CD14-positive monocyte (primary cell): Measurements from ENCODE around the gene KCNJ13. TPM values are rescaled to one million over a fixed set of nuclear protein-coding genes. Genes with fewer than 3 reads are reported as not detected.

Experiments
- DNase-seq, 3 donors: peaks; one replicate each; pipeline ENCODE4 v3.0.0-alpha.2; 2011 to 2022
- H2AFZ ChIP-seq: 2 replicates; pipeline ENCODE4 v1.6.0; 2012; ENCODE audit warnings: mild to moderate bottlenecking, low read depth, low read length, inconsistent platforms; ENCODE audit not compliant: insufficient read depth, poor library complexity, severe bottlenecking
- H3K27ac ChIP-seq, 2 donors: 1 replicate in 1 of 2; 2 replicates in 1 of 2; pipeline ENCODE4 v1.5.1; 2012 to 2013; ENCODE audit warnings: low read length in 2 of 2, control low read depth in 1 of 2, inconsistent platforms in 1 of 2, low read depth in 1 of 2, mild to moderate bottlenecking in 1 of 2
- H3K27me3 ChIP-seq, 2 donors: one replicate each; pipeline versions ENCODE4 v1.6.0 to v1.6.1; 2011 to 2013; ENCODE audit warnings: low read length in 2 of 2; ENCODE audit not compliant: control insufficient read depth in 2 of 2, insufficient read depth in 2 of 2
- H3K36me3 ChIP-seq, 2 donors: replicated peaks in 1 of 2; 1 replicate in 1 of 2; 2 replicates in 1 of 2; pipeline versions ENCODE4 v1.5.1 to v1.6.1; 2012 to 2013; ENCODE audit warnings: low read length in 2 of 2, control low read depth in 1 of 2, inconsistent platforms in 1 of 2, mild to moderate bottlenecking in 1 of 2; ENCODE audit not compliant: insufficient read depth in 2 of 2, control insufficient read depth in 1 of 2
- H3K4me1 ChIP-seq, 2 donors: 1 replicate in 1 of 2; 2 replicates in 1 of 2; pipeline versions ENCODE4 v1.5.1 to v1.6.1; 2012 to 2013; ENCODE audit warnings: low read length in 2 of 2, control low read depth in 1 of 2, inconsistent platforms in 1 of 2, mild to moderate bottlenecking in 1 of 2, moderate library complexity in 1 of 2; ENCODE audit not compliant: insufficient read depth in 2 of 2, control insufficient read depth in 1 of 2
- H3K4me2 ChIP-seq: replicated peaks from 2 replicates; pipeline ENCODE3; 2012; ENCODE audit warnings: low read length, moderate library complexity, mild to moderate bottlenecking; ENCODE audit not compliant: poor library complexity, severe bottlenecking; ENCODE audit errors: extremely low read depth
- H3K4me3 ChIP-seq, 3 experiments: fragments of 200-600 bp in 1 of 3; sonication (generic) in 1 of 3; replicated peaks in 1 of 3; 1 replicate in 2 of 3; 2 replicates in 1 of 3; pipeline ENCODE4 v1.5.1; 2011 to 2013; ENCODE audit warnings: low read length in 3 of 3, mild to moderate bottlenecking in 3 of 3, control low read depth in 2 of 3, low read depth in 2 of 3, inconsistent platforms in 1 of 3, moderate library complexity in 1 of 3
- H3K79me2 ChIP-seq: 2 replicates; pipeline ENCODE4 v1.6.0; 2012; ENCODE audit warnings: mild to moderate bottlenecking, control low read depth, inconsistent platforms, low read length, moderate library complexity; ENCODE audit not compliant: insufficient read depth
- H3K9ac ChIP-seq: 2 replicates; pipeline ENCODE4 v1.6.0; 2017; ENCODE audit warnings: low read length, mild to moderate bottlenecking; ENCODE audit not compliant: insufficient read depth, poor library complexity, severe bottlenecking
- H3K9me3 ChIP-seq, 2 donors: replicated peaks in 1 of 2; 1 replicate in 1 of 2; 2 replicates in 1 of 2; pipeline versions ENCODE4 v1.5.1 to v1.6.1; 2012 to 2013; ENCODE audit warnings: low read length in 2 of 2, control low read depth in 1 of 2; ENCODE audit not compliant: control insufficient read depth in 1 of 2, insufficient read depth in 1 of 2
- H4K20me1 ChIP-seq: 2 replicates; pipeline ENCODE4 v1.6.0; 2012; ENCODE audit warnings: mild to moderate bottlenecking, low read length, control low read depth, moderate library complexity; ENCODE audit not compliant: insufficient read depth
- H3K27ac Mint-ChIP-seq, 7 donors: one replicate each; pipeline ENCODE4 v1.8.0; 2020; ENCODE audit warnings: mild to moderate bottlenecking in 7 of 7, mixed read lengths in 7 of 7, moderate library complexity in 6 of 7, inconsistent platforms in 2 of 7
- H3K27me3 Mint-ChIP-seq, 3 donors: one replicate each; pipeline ENCODE4 v1.8.0; 2021 to 2022; ENCODE audit warnings: low read depth in 3 of 3, mild to moderate bottlenecking in 3 of 3, mixed read lengths in 3 of 3, moderate library complexity in 3 of 3, inconsistent platforms in 1 of 3
- H3K36me3 Mint-ChIP-seq, 2 donors: one replicate each; pipeline ENCODE4 v1.8.0; 2020; ENCODE audit warnings: mixed read lengths in 2 of 2, inconsistent platforms in 1 of 2, mild to moderate bottlenecking in 1 of 2
- H3K4me1 Mint-ChIP-seq: one replicate; pipeline ENCODE4 v1.8.0; 2020; ENCODE audit warnings: mild to moderate bottlenecking, mixed read lengths
- H3K4me3 Mint-ChIP-seq, 2 donors: one replicate each; pipeline ENCODE4 v1.8.0; 2020; ENCODE audit warnings: mild to moderate bottlenecking in 2 of 2, mixed read lengths in 2 of 2, moderate library complexity in 1 of 2
- H3K9me3 Mint-ChIP-seq, 7 donors: one replicate each; pipeline ENCODE4 v1.8.0; 2020 to 2022; ENCODE audit warnings: mixed read lengths in 7 of 7, mild to moderate bottlenecking in 6 of 7, moderate library complexity in 6 of 7, inconsistent platforms in 2 of 7
- WGBS: methylation state at CpG from one replicate; pipeline ENCODE4 v1.1.5; 2013; ENCODE audit warnings: missing lambda C conversion rate; ENCODE audit not compliant: insufficient coverage; 5-methylcytosine and 5-hydroxymethylcytosine counted together
- intact Hi-C, 2 donors: fragments of 100-400 bp; cut with micrococcal nuclease; formaldehyde crosslinking; loops; one replicate each; pipeline versions ENCODE4 v1.15.0 to v1.15.1; 2023
- polyA plus RNA-seq, 3 donors: library from polyadenylated mRNA; depleted of rRNA in 1 of 3; unstranded in 2 of 3; stranded (reverse) in 1 of 3; fragments of 300-500 nt in 2 of 3; fragments of >200 nt in 1 of 3; fragmentation: Illumina TruSeq in 2 of 3; gene quantifications; 1 replicate in 2 of 3; 2 replicates in 1 of 3; pipeline ENCODE4 v1.2.3, GENCODE V29; 2012 to 2021
- TF ChIP-seq, protein P1 (sequence below): fragments of 200-600 bp; IDR thresholded peaks from one replicate; pipeline ENCODE4 v1.8.0; 2022; ENCODE audit warnings: antibody characterized with exemption, mild to moderate bottlenecking

KCNJ13 gene
- polyA plus RNA-seq, 3 donors: not detected

DNA sequence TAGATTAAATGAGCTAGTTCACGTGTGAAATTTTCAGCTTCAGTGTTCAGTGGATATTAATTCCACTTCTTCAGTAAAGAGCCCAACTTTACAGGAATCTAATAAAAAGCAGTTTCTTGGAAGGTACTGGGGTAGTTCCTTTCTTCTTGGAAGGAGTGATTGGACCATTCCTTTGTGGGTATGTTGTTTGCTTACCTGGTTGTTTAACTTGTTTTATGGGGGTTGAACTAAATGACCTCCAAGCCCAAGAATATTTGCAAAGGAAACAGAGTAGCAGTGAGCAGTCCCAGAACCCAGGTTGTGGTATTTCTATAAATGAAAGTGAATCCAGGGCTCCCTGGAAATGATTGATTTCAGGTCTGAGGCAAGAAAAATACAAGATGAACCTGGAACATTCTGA lies 31.4 kb downstream of the KCNJ13 start:
- Mint-ChIP-seq H3K4me1 (peaks cover 7% of the 10 kb centered on the region), H3K4me3 (no peak overlapping the region), H3K9me3 (no peaks in the 10 kb centered on the region), H3K27ac (no peak overlapping the region), H3K36me3 (peaks cover 48 to 64% of the 10 kb centered on the region in 2 donors), H3K27me3 (no peaks in the 10 kb centered on the region)
- Histone ChIP-seq H3K79me2 (no peaks in the 10 kb centered on the region), H3K36me3 (peaks cover 28 to 47% of the 10 kb centered on the region in 2 donors), H3K4me1 (no peaks in the 10 kb centered on the region), H3K9me3 (no peaks in the 10 kb centered on the region), H3K27ac (no peak overlapping the region), H4K20me1 (peaks cover 16% of the 10 kb centered on the region), H3K27me3 (no peaks in the 10 kb centered on the region), H2AFZ (no peak overlapping the region), H3K4me2 (no peak overlapping the region), H3K9ac (no peak overlapping the region), H3K4me3 (no peak overlapping the region)
- no CpG with 5 or more reads among the region's 1 CpG for WGBS
- DNase-seq: no peak
- TF ChIP-seq, protein P1, sequence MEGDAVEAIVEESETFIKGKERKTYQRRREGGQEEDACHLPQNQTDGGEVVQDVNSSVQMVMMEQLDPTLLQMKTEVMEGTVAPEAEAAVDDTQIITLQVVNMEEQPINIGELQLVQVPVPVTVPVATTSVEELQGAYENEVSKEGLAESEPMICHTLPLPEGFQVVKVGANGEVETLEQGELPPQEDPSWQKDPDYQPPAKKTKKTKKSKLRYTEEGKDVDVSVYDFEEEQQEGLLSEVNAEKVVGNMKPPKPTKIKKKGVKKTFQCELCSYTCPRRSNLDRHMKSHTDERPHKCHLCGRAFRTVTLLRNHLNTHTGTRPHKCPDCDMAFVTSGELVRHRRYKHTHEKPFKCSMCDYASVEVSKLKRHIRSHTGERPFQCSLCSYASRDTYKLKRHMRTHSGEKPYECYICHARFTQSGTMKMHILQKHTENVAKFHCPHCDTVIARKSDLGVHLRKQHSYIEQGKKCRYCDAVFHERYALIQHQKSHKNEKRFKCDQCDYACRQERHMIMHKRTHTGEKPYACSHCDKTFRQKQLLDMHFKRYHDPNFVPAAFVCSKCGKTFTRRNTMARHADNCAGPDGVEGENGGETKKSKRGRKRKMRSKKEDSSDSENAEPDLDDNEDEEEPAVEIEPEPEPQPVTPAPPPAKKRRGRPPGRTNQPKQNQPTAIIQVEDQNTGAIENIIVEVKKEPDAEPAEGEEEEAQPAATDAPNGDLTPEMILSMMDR: no peak
- intact Hi-C loops: no loop called here

- no peaks in the 10 kb centered on the region for H3K4me1 ChIP-seq
- intact Hi-C loops: no loop called here
- H2AFZ ChIP-seq: no peak overlapping the region
- peaks cover 20 to 43% of the 10 kb centered on the region in 2 donors for H3K36me3 ChIP-seq
- H4K20me1 ChIP-seq: peaks cover 16% of the 10 kb centered on the region
- no peak overlapping the region for H3K9ac ChIP-seq
- 100% methylated on average over 1 of the region's 3 CpGs for WGBS
- no peaks in the 10 kb centered on the region for H3K9me3 ChIP-seq
- no peaks in the 10 kb centered on the region for H3K27me3 Mint-ChIP-seq
- no peak overlapping the region for H3K4me2 ChIP-seq
- H3K36me3 Mint-ChIP-seq: peaks cover 45 to 64% of the 10 kb centered on the region in 2 donors
- no peak overlapping the region for H3K27ac ChIP-seq
- TF ChIP-seq, protein P1: no peak
- no peak overlapping the region for H3K4me3 ChIP-seq
- peaks cover 7% of the 10 kb centered on the region for H3K4me1 Mint-ChIP-seq
- no peaks in the 10 kb centered on the region for H3K79me2 ChIP-seq
- no peaks in the 10 kb centered on the region for H3K27me3 ChIP-seq
- peak overlapping the region in 1 of 7 donors; percentile 66 for H3K27ac Mint-ChIP-seq
- H3K4me3 Mint-ChIP-seq: no peak overlapping the region
- DNase-seq: no peak
- H3K9me3 Mint-ChIP-seq: no peaks in the 10 kb centered on the region
Observed at GRCh38 chr2:232741972-232742371, 34.4 kb downstream of the KCNJ13 start.
